Gastroesophageal sphincter (tissue), 3 donors: ENCODE results near the gene FAAP100.

Source experiments
- CTCF ChIP-seq, 4 experiments: fragments of 200-600 bp in 2 of 4; fragments of 450-650 bp in 2 of 4; sonication (generic) in 1 of 4; IDR thresholded peaks; one replicate each; pipeline ENCODE4 v1.5.1; 2017 to 2019; ENCODE audit warnings: antibody characterized with exemption in 4 of 4, mild to moderate bottlenecking in 2 of 4, moderate library complexity in 2 of 4
- EP300 ChIP-seq: sonication (generic); formaldehyde crosslinking; IDR thresholded peaks from one replicate; pipeline ENCODE4 v1.6.1; 2017; ENCODE audit warnings: antibody characterized with exemption, mild to moderate bottlenecking
- POLR2A ChIP-seq, 2 donors: fragments of 450-650 bp; IDR thresholded peaks; one replicate each; pipeline ENCODE4 v1.6.1; 2017; ENCODE audit warnings: antibody characterized with exemption in 2 of 2, mild to moderate bottlenecking in 2 of 2, moderate library complexity in 1 of 2

GRCh38 chr17:81543756-81544155 lies 8.4 kb downstream of the FAAP100 start:
- no peak for TF ChIP-seq CTCF (IDR thresholded peaks at IDR 0.05)
- TF ChIP-seq POLR2A (IDR thresholded peaks at IDR 0.05) = no peak
- no peak for TF ChIP-seq EP300
